ENCODE measurements around the gene EPB41L4B.
"Not testable (repeated sequence)": the region's sequence is repeated elsewhere in the genome, so short reads cannot be mapped to it uniquely, and the experiment has no call there.

EPB41L4B gene

DNA sequence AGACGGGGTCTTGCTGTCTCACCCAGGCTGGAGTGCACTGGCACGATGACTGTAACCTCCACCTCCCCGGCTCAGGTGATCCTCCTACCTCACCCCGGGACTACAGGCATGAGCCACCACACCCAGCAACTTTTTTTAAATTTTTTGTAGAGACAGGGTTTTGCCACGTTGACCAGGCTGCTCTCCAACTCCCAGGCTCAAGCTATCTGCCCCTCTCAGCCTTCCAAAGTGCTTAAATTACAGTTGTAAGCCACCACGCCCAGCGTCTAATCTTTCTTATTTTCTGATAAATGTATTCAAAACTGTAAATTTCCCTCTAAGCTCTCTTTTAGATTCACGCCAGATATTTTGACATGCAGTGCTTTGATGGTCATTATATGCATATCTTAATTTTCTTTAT lies 164.2 kb downstream of the EPB41L4B start:
- DNase-seq = no peak

GRCh38 chr9:109150925-109151545 lies 169.8 kb downstream of the EPB41L4B start:
- DNase-seq = no peak

- no peak for DNase-seq
Measured at GRCh38 chr9:109149722-109150121, 171.1 kb downstream of the EPB41L4B start.

DNA sequence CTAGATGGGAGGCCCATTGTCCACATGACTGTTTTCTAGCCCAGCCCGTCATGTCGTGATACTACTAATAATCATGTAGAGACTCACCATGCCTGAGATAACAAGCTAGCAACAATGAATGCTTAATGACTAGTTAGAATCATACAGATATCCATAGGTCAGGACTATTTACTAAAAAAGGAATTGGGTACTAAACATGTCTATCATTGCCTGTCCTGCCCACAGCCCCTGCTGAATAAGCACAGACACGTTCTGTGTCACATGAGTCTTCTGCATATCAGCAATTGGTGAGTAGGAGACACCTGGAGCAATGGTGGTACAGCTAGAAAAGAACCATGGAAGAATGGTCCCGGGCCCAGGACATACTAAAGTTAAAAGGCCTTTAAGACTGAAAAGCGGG lies 171.8 kb downstream of the EPB41L4B start:
- DNase-seq = no peak

DNA sequence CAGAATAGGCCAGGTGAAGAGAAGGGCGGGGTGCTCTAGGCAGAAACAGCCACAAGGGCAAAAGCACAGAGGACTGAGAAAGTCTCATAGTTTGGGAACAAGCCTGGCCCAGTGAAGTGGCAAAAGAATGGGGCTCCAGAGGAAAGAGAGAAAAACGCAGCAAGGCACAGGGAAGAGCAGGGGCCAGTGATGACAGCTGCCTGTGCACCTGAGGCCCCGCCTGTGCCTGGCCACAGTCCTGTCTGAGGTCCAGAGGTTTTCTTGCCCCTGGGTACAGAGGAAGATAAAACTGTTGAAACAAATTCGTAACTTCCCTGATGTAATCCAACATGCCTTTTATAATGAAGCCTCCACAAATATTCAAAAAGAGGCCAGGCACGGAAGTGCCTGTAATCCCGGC lies 175.8 kb downstream of the EPB41L4B start:
- no peak for DNase-seq

- peak; percentile 6 for DNase-seq
Measured at GRCh38 chr9:109143881-109144562, 176.8 kb downstream of the EPB41L4B start.

GRCh38 chr9:109141375-109141774 lies 179.5 kb downstream of the EPB41L4B start:
- no peak for DNase-seq

DNA sequence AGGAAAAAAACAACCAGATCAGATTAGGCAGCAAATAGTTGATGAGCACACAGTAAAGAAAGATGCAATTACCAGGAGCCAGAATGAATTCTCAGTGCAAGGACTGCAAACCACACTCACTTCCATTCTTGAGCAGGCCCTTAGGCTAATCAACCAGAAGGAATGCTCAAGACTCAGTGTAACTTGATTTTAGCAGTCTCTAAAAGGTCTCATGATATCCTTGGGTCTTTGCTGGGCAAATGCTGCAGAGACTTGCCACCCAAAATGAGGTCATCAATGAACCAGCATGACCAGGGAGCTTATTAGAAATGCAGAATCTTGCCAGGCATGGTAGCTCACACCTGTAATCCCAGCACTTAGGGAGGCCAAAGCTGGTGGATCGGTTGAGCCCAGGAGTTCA lies 181.0 kb downstream of the EPB41L4B start:
- DNase-seq = no peak

GRCh38 chr9:109138421-109138820 lies 182.4 kb downstream of the EPB41L4B start:
- no peak for DNase-seq

DNA sequence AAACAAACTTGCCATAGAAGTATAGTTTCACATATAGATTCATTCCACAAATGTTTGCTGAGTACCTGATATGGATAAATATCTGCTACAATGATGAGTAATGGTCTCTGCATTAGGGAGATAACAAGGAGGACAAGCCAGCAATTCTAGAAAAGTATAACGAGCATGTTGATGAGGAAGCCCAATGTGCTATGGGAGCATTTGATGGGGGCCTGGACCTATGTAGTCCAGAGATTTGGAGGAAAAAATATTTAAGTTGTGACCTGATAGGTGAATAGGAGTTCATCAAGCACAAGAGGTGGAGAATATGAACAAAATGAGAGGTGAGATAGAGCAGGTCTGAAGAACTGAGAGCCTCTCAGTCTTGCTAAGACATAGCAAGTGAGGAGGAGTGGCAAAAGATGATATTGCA lies 186.7 kb downstream of the EPB41L4B start:
- DNase-seq = no peak

GRCh38 chr9:109133533-109133932 lies 187.3 kb downstream of the EPB41L4B start:
- DNase-seq = no peak

- DNase-seq = no peak
Measured at GRCh38 chr9:109132567-109133021, 188.3 kb downstream of the EPB41L4B start.

DNA sequence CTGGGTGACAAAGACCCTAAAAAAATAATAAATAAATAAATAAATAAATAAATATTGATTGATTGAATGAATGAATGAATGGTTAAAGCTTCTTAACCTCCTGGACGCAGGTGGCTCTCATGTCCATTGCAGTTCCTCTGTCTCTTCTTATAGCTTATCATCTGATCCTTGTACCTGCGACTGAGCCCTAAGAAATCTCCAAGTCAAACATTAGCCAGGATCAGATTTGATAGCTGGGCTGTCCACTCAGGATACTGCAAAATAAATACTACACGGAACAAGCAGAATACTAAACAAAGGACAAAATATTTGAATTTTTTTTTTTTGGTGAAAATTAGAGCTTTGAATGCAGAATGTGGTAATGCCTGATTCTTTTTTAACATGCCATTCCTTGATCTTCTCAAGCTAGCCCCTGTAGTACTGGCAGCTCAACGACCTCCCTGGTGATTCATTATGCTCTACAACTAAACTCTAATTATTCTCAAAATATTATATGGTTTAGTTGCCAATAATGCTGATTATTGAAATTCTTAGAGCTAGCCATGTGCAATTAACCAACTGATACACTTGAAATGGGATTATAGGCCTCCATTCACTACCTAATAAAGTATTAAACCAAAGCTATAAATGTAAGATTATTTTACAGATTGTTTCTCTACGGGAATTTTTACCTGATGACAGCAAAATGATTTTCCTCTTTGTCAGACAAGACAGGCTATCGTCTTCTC lies 191.2 kb downstream of the EPB41L4B start:
- no peak for DNase-seq

DNA sequence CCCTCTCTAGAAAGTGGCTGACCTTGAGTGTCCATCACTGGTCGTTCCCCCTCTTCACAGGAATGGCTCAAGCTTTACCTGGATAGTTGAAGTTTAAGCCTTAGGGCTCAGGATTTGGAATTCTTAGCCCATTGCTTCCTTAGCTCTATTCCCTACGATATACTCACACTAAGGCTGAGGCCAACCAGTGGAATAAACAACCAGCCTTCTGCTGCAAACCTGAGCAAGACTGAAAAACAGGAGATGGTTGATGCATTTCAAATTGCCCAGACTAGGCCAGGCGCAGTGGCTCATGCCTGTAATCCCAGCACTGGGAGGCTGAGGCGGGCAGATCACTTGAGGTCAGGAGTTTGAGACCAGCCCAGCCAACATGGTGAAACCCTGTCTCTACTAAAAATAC lies 194.2 kb downstream of the EPB41L4B start:
- not testable (repeated sequence) for DNase-seq

DNA sequence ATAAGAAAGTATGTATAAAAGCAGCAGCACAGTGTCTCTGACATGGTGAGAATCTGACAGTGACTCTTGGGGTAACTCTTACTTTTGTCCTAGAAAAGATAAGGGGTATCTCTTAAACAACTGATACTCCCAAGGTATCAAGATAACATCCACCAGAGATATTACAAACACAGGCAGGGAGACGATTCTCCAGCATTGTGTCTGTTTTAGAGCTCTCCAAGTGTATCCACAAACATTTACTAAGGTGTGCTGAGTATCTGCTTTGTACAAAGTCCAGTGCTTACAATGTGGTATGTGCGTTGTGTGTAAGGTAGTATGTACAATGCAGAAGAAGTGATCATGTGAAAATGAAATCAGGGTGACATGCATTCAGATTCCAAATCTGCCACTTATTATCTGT lies 196.7 kb downstream of the EPB41L4B start:
- no peak for DNase-seq

GRCh38 chr9:109122726-109123621 lies 197.9 kb downstream of the EPB41L4B start:
- no peak for DNase-seq
